Karpas-422 (cell line): ENCODE measurements around the gene PERCC1. TPM values are rescaled to one million over a fixed set of nuclear protein-coding genes. Genes with fewer than 3 reads are reported as not detected.

Source experiments
- DNase-seq: peaks from one replicate; pipeline ENCODE4 v3.0.0-alpha.2; 2015
- H2AFZ ChIP-seq: fragments of 200-600 bp; sonication (generic); 2 replicates; pipeline ENCODE4 v1.6.1; 2014; ENCODE audit warnings: antibody characterized with exemption, low read length, mixed read lengths
- H3K27ac ChIP-seq: fragments of 200-600 bp; sonication (generic); 2 replicates; pipeline ENCODE4 v1.5.1; 2014; ENCODE audit warnings: mild to moderate bottlenecking, low read length, moderate library complexity
- H3K27me3 ChIP-seq: fragments of 200-600 bp; sonication (generic); 2 replicates; pipeline ENCODE4 v1.6.1; 2014; ENCODE audit warnings: low read length, mixed read lengths
- H3K36me3 ChIP-seq: fragments of 200-600 bp; sonication (generic); 2 replicates; pipeline ENCODE4 v1.6.1; 2014; ENCODE audit warnings: low read length, mixed read lengths; ENCODE audit not compliant: insufficient read depth
- H3K4me1 ChIP-seq: fragments of 200-600 bp; sonication (generic); 2 replicates; pipeline ENCODE4 v1.6.1; 2014; ENCODE audit warnings: mild to moderate bottlenecking, low read length, mixed read lengths
- H3K4me2 ChIP-seq: fragments of 200-600 bp; sonication (generic); 2 replicates; pipeline ENCODE4 v1.6.1; 2014; ENCODE audit warnings: low read length, low read depth, mild to moderate bottlenecking; ENCODE audit not compliant: poor library complexity, severe bottlenecking
- H3K4me3 ChIP-seq: fragments of 200-600 bp; sonication (generic); 2 replicates; pipeline ENCODE4 v1.5.1; 2014; ENCODE audit warnings: mild to moderate bottlenecking, antibody characterized with exemption, low read length, mixed read lengths
- H3K79me2 ChIP-seq: fragments of 200-600 bp; sonication (generic); 2 replicates; pipeline ENCODE4 v1.6.1; 2014; ENCODE audit warnings: mild to moderate bottlenecking, low read length, mixed read lengths
- H3K9ac ChIP-seq: fragments of 200-600 bp; sonication (generic); 2 replicates; pipeline ENCODE4 v1.6.0; 2014; ENCODE audit warnings: low read length
- H3K9me2 ChIP-seq: fragments of 200-600 bp; sonication (generic), shearing (Covaris generic); replicated peaks from 2 replicates; pipeline ENCODE4 v1.6.0; 2014; ENCODE audit warnings: mild to moderate bottlenecking, low read length, moderate library complexity; ENCODE audit not compliant: insufficient read depth
- H3K9me3 ChIP-seq: fragments of 300-700, 200-600 bp; sonication (generic); 2 replicates; pipeline ENCODE4 v1.6.1; 2014; ENCODE audit warnings: low read length, mixed read lengths
- H4K20me1 ChIP-seq: fragments of 200-600 bp; sonication (generic); 2 replicates; pipeline ENCODE4 v1.6.1; 2014; ENCODE audit warnings: mild to moderate bottlenecking, antibody characterized with exemption, low read length, low read depth; ENCODE audit not compliant: insufficient read depth
- total RNA-seq: library from RNA; depleted of rRNA; stranded (reverse); fragments of >200 nt; shearing (Covaris generic); gene quantifications from 2 replicates; pipeline ENCODE4 v1.2.3, GENCODE V29; 2014; ENCODE audit warnings: low replicate concordance

Gene PERCC1
- total RNA-seq, 1 experiment from 2014 or later, result not detected

- Histone ChIP-seq H3K4me2 (no peak overlapping the region), H2AFZ (no peak overlapping the region), H3K9me2 (no peaks in the 10 kb centered on the region), H3K9me3 (no peaks in the 10 kb centered on the region), H4K20me1 (no peaks in the 10 kb centered on the region), H3K27ac (no peak overlapping the region), H3K36me3 (no peaks in the 10 kb centered on the region), H3K9ac (no peak overlapping the region), H3K79me2 (no peaks in the 10 kb centered on the region), H3K27me3 (no peaks in the 10 kb centered on the region), H3K4me1 (no peaks in the 10 kb centered on the region), H3K4me3 (no peak overlapping the region)
- DNase-seq, result no peak
Observed at GRCh38 chr16:1454561-1454960, 23.7 kb downstream of the PERCC1 start.

DNA sequence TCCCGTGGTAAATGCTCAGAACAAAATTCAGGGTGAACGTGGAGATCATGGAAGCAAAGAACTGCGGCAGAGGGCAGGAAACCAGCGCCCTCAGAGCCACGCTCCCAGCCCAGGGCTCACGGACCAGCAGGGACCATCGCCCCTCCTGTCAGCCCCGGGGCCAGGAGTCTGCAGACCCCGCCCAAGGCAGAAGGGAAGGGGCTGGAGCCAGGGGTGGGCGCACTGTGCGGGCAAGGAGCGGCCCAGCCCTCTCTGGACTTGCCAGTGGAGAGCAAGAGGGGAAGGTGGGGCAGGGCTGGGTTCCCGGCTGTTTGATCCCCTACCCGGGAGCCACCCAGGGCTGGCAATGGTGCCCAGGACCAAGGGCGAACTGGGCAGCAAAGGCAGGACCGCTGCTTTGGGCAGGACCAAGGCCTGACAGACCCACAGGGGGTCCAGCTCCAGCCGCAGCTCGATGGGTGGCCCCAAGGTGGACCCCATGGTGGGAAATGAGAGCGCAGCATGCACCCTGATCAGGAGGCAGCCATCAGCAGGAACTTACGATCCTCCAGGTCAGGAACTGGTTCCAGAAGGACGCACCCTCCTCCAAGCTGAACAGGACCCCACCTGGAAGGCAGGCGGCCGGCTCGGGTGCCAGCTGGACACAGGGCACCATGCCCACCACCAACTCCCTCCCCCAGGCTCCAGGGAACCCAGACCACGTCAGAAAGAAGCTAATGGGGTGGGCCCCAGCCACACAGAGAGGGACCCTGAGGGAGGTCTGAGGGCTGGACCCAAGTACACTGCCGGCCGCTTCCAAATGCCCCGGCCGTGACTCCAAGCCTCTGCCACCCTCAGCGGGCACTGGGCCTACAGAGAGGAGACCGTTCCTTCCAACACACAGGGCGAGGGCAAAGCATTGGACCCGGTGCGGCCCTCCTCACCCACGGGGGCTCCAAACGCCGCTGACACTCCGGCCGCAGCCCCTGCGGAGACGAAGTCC is 24.6 kb downstream of the PERCC1 start:
- no peak overlapping the region for H2AFZ ChIP-seq
- H3K36me3 ChIP-seq, result no peaks in the 10 kb centered on the region
- no peaks in the 10 kb centered on the region for H4K20me1 ChIP-seq
- no peaks in the 10 kb centered on the region for H3K9me3 ChIP-seq
- no peaks in the 10 kb centered on the region for H3K4me1 ChIP-seq
- no peak overlapping the region for H3K4me3 ChIP-seq
- no peak overlapping the region for H3K9ac ChIP-seq
- DNase-seq, result no peak
- no peak overlapping the region for H3K27ac ChIP-seq
- no peaks in the 10 kb centered on the region for H3K79me2 ChIP-seq
- H3K4me2 ChIP-seq, result no peak overlapping the region
- H3K9me2 ChIP-seq, result no peaks in the 10 kb centered on the region
- H3K27me3 ChIP-seq, result no peaks in the 10 kb centered on the region

DNA sequence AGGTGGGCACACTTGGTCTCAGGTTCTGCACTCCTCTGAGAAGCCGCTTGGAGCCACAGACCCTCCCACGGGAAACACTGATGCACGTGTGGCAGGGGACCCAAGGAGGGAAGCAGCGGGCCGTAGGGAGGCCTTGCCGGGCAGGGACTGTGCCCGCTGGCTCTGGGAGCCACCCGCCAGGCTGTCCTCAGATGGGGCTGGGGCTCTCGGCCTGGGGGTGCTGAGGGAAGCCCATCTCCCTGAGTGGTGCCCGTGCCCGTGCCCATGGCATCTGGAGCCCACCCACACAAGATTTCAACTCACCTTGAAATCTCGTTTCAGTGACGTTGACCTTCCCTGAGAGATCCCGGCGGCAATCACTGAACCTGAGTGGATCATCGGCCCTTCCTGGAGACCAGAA is 26.1 kb downstream of the PERCC1 start:
- no peaks in the 10 kb centered on the region for H3K4me1 ChIP-seq
- H3K9ac ChIP-seq, result no peak overlapping the region
- no peaks in the 10 kb centered on the region for H3K36me3 ChIP-seq
- no peaks in the 10 kb centered on the region for H3K79me2 ChIP-seq
- no peaks in the 10 kb centered on the region for H3K9me3 ChIP-seq
- no peaks in the 10 kb centered on the region for H3K27me3 ChIP-seq
- H3K9me2 ChIP-seq, result no peaks in the 10 kb centered on the region
- no peaks in the 10 kb centered on the region for H4K20me1 ChIP-seq
- DNase-seq, result no peak
- no peak overlapping the region for H3K27ac ChIP-seq
- H3K4me3 ChIP-seq, result no peak overlapping the region
- no peak overlapping the region for H3K4me2 ChIP-seq
- H2AFZ ChIP-seq, result no peak overlapping the region

DNA sequence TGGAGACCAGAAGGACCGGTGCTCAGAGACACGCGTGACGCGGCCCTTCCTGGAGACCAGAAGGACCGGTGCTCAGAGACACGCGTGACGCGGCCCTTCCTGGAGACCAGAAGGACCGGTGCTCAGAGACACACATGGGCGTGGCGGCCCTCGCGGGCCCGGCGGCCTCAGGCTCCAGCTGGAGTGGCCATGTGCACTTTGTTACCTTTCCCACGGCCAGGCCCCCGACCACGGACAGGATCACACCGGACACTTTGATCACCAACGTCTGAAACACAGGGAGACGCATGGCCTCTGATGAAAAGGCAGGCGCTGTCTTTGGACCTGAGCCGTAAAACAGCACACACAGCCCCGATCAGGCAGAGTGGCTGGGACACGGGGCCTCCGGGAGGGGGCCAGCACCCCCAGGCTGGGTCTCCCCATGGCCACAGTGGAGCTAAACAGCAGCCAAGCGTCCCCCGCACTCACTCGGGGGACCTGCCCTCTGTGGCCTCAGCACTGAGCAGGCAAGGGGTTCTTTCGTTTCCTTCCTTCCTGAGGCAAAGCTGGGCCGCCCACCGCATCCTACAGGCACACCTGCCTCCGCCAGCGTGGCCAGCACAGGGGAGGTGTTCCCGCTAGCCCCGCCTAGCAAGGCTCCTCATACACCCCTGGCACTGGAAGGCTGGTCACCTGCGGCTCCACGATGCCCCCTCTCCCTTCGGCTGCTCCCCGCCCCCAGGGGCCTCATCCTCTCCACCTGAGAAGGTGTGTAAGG is 26.8 kb downstream of the PERCC1 start:
- H2AFZ ChIP-seq, result no peak overlapping the region
- H3K9me2 ChIP-seq, result no peaks in the 10 kb centered on the region
- no peaks in the 10 kb centered on the region for H3K4me1 ChIP-seq
- H3K4me3 ChIP-seq, result no peak overlapping the region
- H4K20me1 ChIP-seq, result no peaks in the 10 kb centered on the region
- H3K9me3 ChIP-seq, result no peaks in the 10 kb centered on the region
- H3K36me3 ChIP-seq, result no peaks in the 10 kb centered on the region
- DNase-seq, result no peak
- no peaks in the 10 kb centered on the region for H3K27me3 ChIP-seq
- H3K4me2 ChIP-seq, result no peak overlapping the region
- H3K9ac ChIP-seq, result no peak overlapping the region
- H3K79me2 ChIP-seq, result no peaks in the 10 kb centered on the region
- no peak overlapping the region for H3K27ac ChIP-seq

GRCh38 chr16:1458336-1458976 is 27.6 kb downstream of the PERCC1 start:
- Histone ChIP-seq H3K9me3 (no peaks in the 10 kb centered on the region), H3K9ac (no peak overlapping the region), H3K4me1 (no peaks in the 10 kb centered on the region), H3K79me2 (no peaks in the 10 kb centered on the region), H3K27ac (no peak overlapping the region), H3K36me3 (no peaks in the 10 kb centered on the region), H2AFZ (no peak overlapping the region), H3K4me3 (no peak overlapping the region), H4K20me1 (no peaks in the 10 kb centered on the region), H3K27me3 (no peaks in the 10 kb centered on the region), H3K9me2 (no peaks in the 10 kb centered on the region), H3K4me2 (no peak overlapping the region)
- no peak for DNase-seq

DNA sequence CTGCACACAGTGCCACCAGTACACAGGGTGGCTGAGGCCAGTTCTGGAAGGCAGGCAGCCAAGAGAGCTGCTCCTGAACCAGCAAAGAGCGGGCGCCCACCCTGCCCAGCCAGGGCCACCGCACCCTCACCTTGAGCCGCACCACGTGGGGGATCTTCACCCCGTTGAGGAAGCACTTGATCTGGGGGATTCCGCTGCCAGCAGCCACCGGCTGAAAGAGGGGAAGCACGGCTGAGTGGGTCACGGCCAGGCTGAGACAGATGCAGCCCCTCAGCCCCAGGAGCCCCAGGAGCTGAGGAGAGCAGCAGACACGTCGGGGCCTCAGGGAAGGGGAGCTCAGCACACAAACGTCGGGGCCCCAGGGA is 28.1 kb downstream of the PERCC1 start:
- H3K27ac ChIP-seq, result no peak overlapping the region
- no peaks in the 10 kb centered on the region for H3K9me3 ChIP-seq
- no peaks in the 10 kb centered on the region for H3K9me2 ChIP-seq
- H3K27me3 ChIP-seq, result no peaks in the 10 kb centered on the region
- no peaks in the 10 kb centered on the region for H3K4me1 ChIP-seq
- no peak for DNase-seq
- H3K4me3 ChIP-seq, result no peak overlapping the region
- no peak overlapping the region for H3K4me2 ChIP-seq
- H4K20me1 ChIP-seq, result no peaks in the 10 kb centered on the region
- H3K36me3 ChIP-seq, result no peaks in the 10 kb centered on the region
- no peaks in the 10 kb centered on the region for H3K79me2 ChIP-seq
- no peak overlapping the region for H3K9ac ChIP-seq
- no peak overlapping the region for H2AFZ ChIP-seq

DNA sequence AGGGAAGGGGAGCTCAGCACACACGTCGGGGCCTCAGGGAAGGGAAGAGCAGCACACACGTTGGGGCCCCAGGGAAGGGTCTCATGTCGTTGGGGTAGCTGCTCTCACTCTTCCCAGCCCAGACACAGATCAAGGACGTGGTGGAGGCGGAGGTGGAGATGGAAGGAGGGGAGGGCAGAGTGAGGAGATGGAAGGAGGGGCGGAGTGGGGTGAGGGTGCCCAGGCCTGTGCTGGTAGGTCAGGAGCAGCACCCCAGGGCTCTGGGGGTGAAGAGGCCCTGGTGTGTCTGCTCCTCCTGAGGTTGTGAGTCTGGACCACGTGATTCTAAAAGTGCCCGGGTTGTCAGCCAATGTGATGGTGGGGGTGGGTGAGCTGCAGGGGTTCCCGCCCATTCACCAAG is 29.1 kb downstream of the PERCC1 start:
- H3K36me3 ChIP-seq, result no peaks in the 10 kb centered on the region
- H3K4me1 ChIP-seq, result no peaks in the 10 kb centered on the region
- no peak overlapping the region for H3K27ac ChIP-seq
- H3K9me3 ChIP-seq, result no peaks in the 10 kb centered on the region
- no peak overlapping the region for H3K9ac ChIP-seq
- no peaks in the 10 kb centered on the region for H3K27me3 ChIP-seq
- no peaks in the 10 kb centered on the region for H4K20me1 ChIP-seq
- H3K9me2 ChIP-seq, result no peaks in the 10 kb centered on the region
- H3K79me2 ChIP-seq, result no peaks in the 10 kb centered on the region
- H3K4me3 ChIP-seq, result no peak overlapping the region
- no peak overlapping the region for H2AFZ ChIP-seq
- H3K4me2 ChIP-seq, result no peak overlapping the region
- no peak for DNase-seq

- Histone ChIP-seq H3K79me2 (no peaks in the 10 kb centered on the region), H3K9me3 (no peaks in the 10 kb centered on the region), H3K4me2 (no peak overlapping the region), H4K20me1 (no peaks in the 10 kb centered on the region), H3K36me3 (no peaks in the 10 kb centered on the region), H3K9ac (no peak overlapping the region), H3K27me3 (no peaks in the 10 kb centered on the region), H2AFZ (no peak overlapping the region), H3K9me2 (no peaks in the 10 kb centered on the region), H3K27ac (no peak overlapping the region), H3K4me3 (no peak overlapping the region), H3K4me1 (no peaks in the 10 kb centered on the region)
- no peak for DNase-seq
Observed at GRCh38 chr16:1460602-1461138, 29.8 kb downstream of the PERCC1 start.
